ENCODE measurements around the gene MUC13. TPM values are rescaled to one million over a fixed set of nuclear protein-coding genes. Genes with fewer than 3 reads are reported as not detected.
A peak's percentile ranks its signal among the peaks of the same experiment; 100 is the strongest.

MUC13 gene
- total RNA-seq, 2 donors from 2014 or later, result not detected

- no peaks in the 10 kb centered on the region for H3K9me3 Mint-ChIP-seq
- no peak for DNase-seq
- H3K27me3 Mint-ChIP-seq (ENCODE audit: low read depth), result peaks cover 19% of the 10 kb centered on the region
- no peaks in the 10 kb centered on the region for H3K36me3 Mint-ChIP-seq (ENCODE audit: insufficient read depth in 2 of 2)
- H3K27ac Mint-ChIP-seq, result no peak overlapping the region
- H3K4me3 Mint-ChIP-seq, result no peak overlapping the region
- no peak for ATAC-seq (replicated peaks in 1 of 2)
- no peaks in the 10 kb centered on the region for H3K4me1 Mint-ChIP-seq (ENCODE audit: low read depth)
These were observed 26.6 kb downstream of the MUC13 start for GRCh38 chr3:124907957-124908356.

DNA sequence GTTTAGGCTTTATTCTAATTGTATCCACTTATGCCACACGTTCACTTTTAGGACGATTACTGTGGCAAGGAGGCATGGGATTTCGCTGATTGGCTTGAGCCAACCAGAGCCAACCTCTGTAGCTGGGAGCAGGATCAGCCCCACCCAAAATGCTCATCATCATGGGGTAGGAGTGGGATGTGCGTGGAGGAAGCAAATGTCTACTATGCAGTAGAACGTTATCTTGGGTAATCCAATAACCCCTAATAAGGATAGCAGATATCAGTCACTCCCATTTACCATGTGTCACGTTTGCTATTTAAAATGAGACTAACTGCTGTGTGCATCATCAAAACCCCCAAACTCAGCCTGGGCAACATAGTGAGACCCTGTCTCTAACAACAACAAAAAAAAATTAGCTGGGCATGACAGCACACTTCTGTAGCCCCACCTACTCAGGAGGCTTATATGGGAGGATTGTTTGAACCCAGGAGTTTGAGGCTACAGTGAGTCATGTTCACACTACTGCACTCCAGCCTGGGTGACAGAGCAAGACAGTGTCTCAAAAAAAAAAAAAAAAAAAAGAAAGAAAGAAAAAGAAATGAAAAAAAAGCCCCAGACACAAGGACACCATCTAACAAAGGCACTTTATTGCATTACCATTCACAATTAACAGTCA, 29.6 kb downstream of the MUC13 start:
- no peak for DNase-seq
- H3K27me3 Mint-ChIP-seq (ENCODE audit: low read depth), result peaks cover 12% of the 10 kb centered on the region
- no peaks in the 10 kb centered on the region for H3K36me3 Mint-ChIP-seq (ENCODE audit: insufficient read depth in 2 of 2)
- H3K9me3 Mint-ChIP-seq, result no peaks in the 10 kb centered on the region
- peak in 1 of 2 donors; percentile 54 for ATAC-seq (replicated peaks in 1 of 2)
- no peak overlapping the region for H3K27ac Mint-ChIP-seq
- H3K4me1 Mint-ChIP-seq (ENCODE audit: low read depth), result peaks cover 4% of the 10 kb centered on the region
- no peak overlapping the region for H3K4me3 Mint-ChIP-seq

- Mint-ChIP-seq H3K4me1 (ENCODE audit: low read depth) (peaks cover 4% of the 10 kb centered on the region), H3K27me3 (ENCODE audit: low read depth) (peaks cover 12% of the 10 kb centered on the region), H3K9me3 (no peaks in the 10 kb centered on the region), H3K4me3 (no peak overlapping the region), H3K27ac (no peak overlapping the region), H3K36me3 (ENCODE audit: insufficient read depth in 2 of 2) (no peaks in the 10 kb centered on the region)
- no peak for DNase-seq
- no peak for ATAC-seq (replicated peaks in 1 of 2)
These were observed 30.4 kb downstream of the MUC13 start for GRCh38 chr3:124903896-124904834.

GRCh38 chr3:124896824-124897526, 37.6 kb downstream of the MUC13 start:
- Mint-ChIP-seq H3K27ac (no peak overlapping the region), H3K4me3 (no peak overlapping the region), H3K36me3 (ENCODE audit: insufficient read depth in 2 of 2) (no peaks in the 10 kb centered on the region), H3K27me3 (ENCODE audit: low read depth) (peaks cover 6% of the 10 kb centered on the region), H3K9me3 (no peaks in the 10 kb centered on the region), H3K4me1 (ENCODE audit: low read depth) (peaks cover 4% of the 10 kb centered on the region)
- ATAC-seq (replicated peaks in 1 of 2) (no peak), DNase-seq (no peak)

DNA sequence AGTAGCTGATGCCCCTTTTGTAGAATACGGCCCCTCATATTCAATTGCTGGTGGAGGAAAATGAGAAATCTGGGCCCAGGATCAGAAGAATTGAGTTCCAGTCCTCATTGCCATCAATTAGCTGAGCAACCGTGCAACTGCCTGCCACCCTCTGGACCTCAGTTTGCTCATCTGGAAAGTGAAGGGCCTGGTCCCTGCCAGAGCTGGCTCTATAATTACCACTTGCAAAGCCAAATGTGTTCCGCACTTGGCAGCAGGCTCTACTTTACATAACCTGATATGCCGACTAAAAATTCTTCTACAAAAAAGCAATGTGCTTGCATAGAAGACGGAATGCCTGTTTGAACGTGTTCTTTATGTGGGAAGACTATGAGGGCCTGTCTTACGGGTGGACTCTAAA, 38.8 kb downstream of the MUC13 start:
- Mint-ChIP-seq H3K9me3 (no peaks in the 10 kb centered on the region), H3K27ac (no peak overlapping the region), H3K4me3 (no peak overlapping the region), H3K4me1 (ENCODE audit: low read depth) (no peaks in the 10 kb centered on the region), H3K27me3 (ENCODE audit: low read depth) (peaks cover 8% of the 10 kb centered on the region), H3K36me3 (ENCODE audit: insufficient read depth in 2 of 2) (no peaks in the 10 kb centered on the region)
- no peak for ATAC-seq (replicated peaks in 1 of 2)
- DNase-seq, result no peak

GRCh38 chr3:124893526-124893925, 41.0 kb downstream of the MUC13 start:
- Mint-ChIP-seq H3K27ac (no peak overlapping the region), H3K9me3 (no peaks in the 10 kb centered on the region), H3K4me3 (no peak overlapping the region), H3K27me3 (ENCODE audit: low read depth) (peaks cover 17% of the 10 kb centered on the region), H3K36me3 (ENCODE audit: insufficient read depth in 2 of 2) (no peaks in the 10 kb centered on the region), H3K4me1 (ENCODE audit: low read depth) (no peaks in the 10 kb centered on the region)
- ATAC-seq (replicated peaks in 1 of 2) (no peak), DNase-seq (no peak)

DNA sequence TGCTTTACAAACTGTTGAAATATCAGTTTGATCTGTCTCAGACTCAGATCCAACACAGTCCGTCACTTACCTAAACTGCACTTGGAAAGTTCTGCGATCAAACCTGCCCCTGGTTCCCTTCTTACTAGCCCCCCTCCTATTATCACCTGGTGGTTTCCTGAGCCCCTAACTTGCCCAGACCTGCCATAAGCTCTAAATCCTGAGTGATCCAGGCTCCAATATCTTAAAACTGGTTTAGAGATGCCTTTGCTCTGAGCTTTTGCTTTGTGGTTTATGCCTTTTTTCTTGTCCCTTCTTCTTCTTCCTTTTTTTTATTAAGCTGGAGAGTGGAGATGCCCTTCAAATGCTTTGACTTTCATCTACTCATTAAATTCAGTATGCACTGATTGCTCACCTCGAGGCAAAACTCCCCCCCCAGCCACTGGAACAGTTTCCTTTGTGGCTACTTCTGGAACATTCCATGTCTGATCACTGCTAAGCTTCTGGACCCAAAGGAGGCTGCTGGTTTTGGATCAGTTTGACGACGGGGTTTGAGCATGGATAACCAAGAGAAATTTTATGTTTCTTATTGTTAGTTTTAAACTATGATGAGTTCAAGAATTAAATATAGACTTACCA, 43.9 kb downstream of the MUC13 start:
- no peak for ATAC-seq (replicated peaks in 1 of 2)

GRCh38 chr3:124888482-124889441, 45.8 kb downstream of the MUC13 start:
- Mint-ChIP-seq H3K4me3 (peak overlapping the region in 1 of 2 donors; percentile 85), H3K36me3 (ENCODE audit: insufficient read depth in 2 of 2) (no peaks in the 10 kb centered on the region), H3K9me3 (no peaks in the 10 kb centered on the region), H3K27me3 (ENCODE audit: low read depth) (peaks cover 46% of the 10 kb centered on the region), H3K27ac (no peak overlapping the region), H3K4me1 (ENCODE audit: low read depth) (no peaks in the 10 kb centered on the region)
- ATAC-seq (replicated peaks in 1 of 2) (no peak), DNase-seq (no peak)

More for the DNA sequence above, 43.9 kb downstream of the MUC13 start:
- no peak overlapping the region for H3K4me3 Mint-ChIP-seq
- no peaks in the 10 kb centered on the region for H3K36me3 Mint-ChIP-seq (ENCODE audit: insufficient read depth in 2 of 2)
- no peaks in the 10 kb centered on the region for H3K9me3 Mint-ChIP-seq
- no peak for DNase-seq
- peaks cover 32% of the 10 kb centered on the region for H3K27me3 Mint-ChIP-seq (ENCODE audit: low read depth)
- no peak overlapping the region for H3K27ac Mint-ChIP-seq
- no peaks in the 10 kb centered on the region for H3K4me1 Mint-ChIP-seq (ENCODE audit: low read depth)

- H3K4me3 Mint-ChIP-seq, result peak overlapping the region; percentile 78 to 85
- H3K4me1 Mint-ChIP-seq (ENCODE audit: low read depth), result no peaks in the 10 kb centered on the region
- no peaks in the 10 kb centered on the region for H3K36me3 Mint-ChIP-seq (ENCODE audit: insufficient read depth in 2 of 2)
- DNase-seq, result no peak
- H3K27ac Mint-ChIP-seq, result no peak overlapping the region
- ATAC-seq (replicated peaks in 1 of 2), result no peak
- peaks cover 54% of the 10 kb centered on the region for H3K27me3 Mint-ChIP-seq (ENCODE audit: low read depth)
- no peaks in the 10 kb centered on the region for H3K9me3 Mint-ChIP-seq
These were observed 46.6 kb downstream of the MUC13 start for GRCh38 chr3:124887932-124888298.

- H3K4me1 Mint-ChIP-seq (ENCODE audit: low read depth), result no peaks in the 10 kb centered on the region
- H3K27me3 Mint-ChIP-seq (ENCODE audit: low read depth), result peaks cover 58% of the 10 kb centered on the region
- H3K4me3 Mint-ChIP-seq, result peak within 1 kb of the TSS; percentile 78 to 85
- ATAC-seq (replicated peaks in 1 of 2), result peak; percentile 75 to 77
- no peak within 1 kb of the TSS for H3K27ac Mint-ChIP-seq
- peak; percentile 40 to 46 for DNase-seq
- no peaks in the 10 kb centered on the region for H3K9me3 Mint-ChIP-seq
- no peaks in the 10 kb centered on the region for H3K36me3 Mint-ChIP-seq (ENCODE audit: insufficient read depth in 2 of 2)
These were observed 47.2 kb downstream of the MUC13 start, which contains the start of gene ITGB5 for GRCh38 chr3:124887177-124887931. Gene ITGB5, minus strand, starts transcription at chr3:124887365. Its CDS starts 365 bp downstream, at chr3:124887000.

DNA sequence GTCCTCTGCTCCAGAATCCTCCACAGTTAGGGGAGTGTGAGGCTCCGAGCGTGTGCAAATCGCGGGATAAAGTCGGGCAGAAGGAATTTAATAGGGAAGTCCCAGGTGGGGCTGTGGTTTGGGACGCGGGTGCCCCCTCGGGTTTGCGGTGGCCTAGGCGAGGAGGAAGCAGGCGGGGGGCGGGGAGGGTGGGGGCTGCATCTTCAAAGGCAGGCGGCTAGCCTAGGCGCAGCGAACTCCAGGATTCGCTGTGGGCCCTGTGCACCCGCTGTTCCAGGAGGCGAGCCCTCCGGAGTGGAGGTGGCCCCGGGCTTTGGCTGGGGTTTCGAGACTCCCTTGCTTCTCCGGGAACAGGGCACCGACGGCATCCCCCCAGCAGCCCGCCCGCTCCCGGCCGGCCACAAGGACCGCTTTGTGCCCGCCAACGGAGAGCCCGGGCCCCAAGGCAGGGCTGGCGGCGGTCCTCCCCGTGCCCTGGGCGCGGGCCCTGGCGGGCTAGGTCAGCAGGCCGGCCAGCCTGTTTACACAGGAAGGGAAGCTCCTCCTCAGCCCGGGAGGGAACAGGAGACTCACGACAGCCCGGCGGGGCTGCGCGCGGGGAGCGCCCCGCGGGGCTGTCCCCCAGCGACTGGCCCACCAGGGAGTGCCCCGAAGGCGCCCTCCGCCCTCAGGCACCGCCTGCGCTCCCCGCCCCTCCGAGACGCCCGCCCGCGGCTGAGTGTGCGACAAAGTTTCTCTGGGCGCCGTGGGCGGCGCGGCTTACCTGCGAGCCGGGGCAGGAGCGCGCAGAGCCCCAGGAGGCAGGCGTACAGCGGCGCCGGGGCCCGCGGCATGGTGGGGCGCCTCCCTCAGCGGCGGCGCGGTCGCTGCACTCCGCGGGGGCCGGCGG, 48.1 kb downstream of the MUC13 start:
- peaks cover 64% of the 10 kb centered on the region for H3K27me3 Mint-ChIP-seq (ENCODE audit: low read depth)
- peak; percentile 72 to 76 for ATAC-seq (replicated peaks in 1 of 2)

More for the DNA sequence above, 48.1 kb downstream of the MUC13 start:
- peak; percentile 45 to 54 for DNase-seq
- Mint-ChIP-seq H3K4me3 (peak overlapping the region; percentile 49 to 55), H3K36me3 (ENCODE audit: insufficient read depth in 2 of 2) (no peaks in the 10 kb centered on the region), H3K9me3 (no peaks in the 10 kb centered on the region), H3K27ac (no peak overlapping the region), H3K4me1 (ENCODE audit: low read depth) (no peaks in the 10 kb centered on the region)
